ENCODE measurements around the gene SGSM1. TPM values are rescaled to one million over a fixed set of nuclear protein-coding genes. Genes with fewer than 3 reads are reported as not detected.
A peak's percentile ranks its signal among the peaks of the same experiment; 100 is the strongest.

The SGSM1 gene
- total and polyA plus RNA-seq, 10 of the 15 experiments (the other 5 are each of a cell fraction or from before 2014, with no cell fraction given): not detected

GRCh38 chr22:24926849-24927579 lies 121.0 kb downstream of the SGSM1 start:
- ChIA-PET CTCF (interaction anchor here (0.8 to 1.4 kb wide), 3 partner anchors 10 to 124 kb away, joined by 3 to 4 read pairs (median 3); no protein-coding TSS in a partner anchor), POLR2A (no interaction called here), SMC1A (ENCODE audit: uncharacterized antibody, unreplicated experiment) (interaction anchor here (1.0 kb wide), 1 partner anchor 127 kb away, joined by 3 read pairs; no protein-coding TSS in a partner anchor), RAD21 (ENCODE audit: unreplicated experiment) (no interaction called here)
- Histone ChIP-seq H3K27me3 (replicated peaks in 1 of 2; ENCODE audit: control insufficient read depth in 2 of 2, insufficient read depth in 2 of 2, low read length in 1 of 2) (peaks cover 1 to 5% of the 10 kb centered on the region in 2 experiments; a peak in 3 of 4 replicates), H3K4me1 (ENCODE audit: control insufficient read depth, insufficient read depth, low read length) (no peaks in the 10 kb centered on the region), H3K4me2 (ENCODE audit: control insufficient read depth, insufficient read depth) (no peak overlapping the region), H3K27ac (ENCODE audit: control insufficient read depth, insufficient read depth) (no peak overlapping the region), H3K36me3 (ENCODE audit: control insufficient read depth in 2 of 2, insufficient read depth in 2 of 2, low read length in 1 of 2) (no peaks in the 10 kb centered on the region), H3K79me2 (ENCODE audit: control insufficient read depth, insufficient read depth, low read length) (no peaks in the 10 kb centered on the region), H2AFZ (ENCODE audit: control insufficient read depth, low read depth, low read length) (no peak overlapping the region), H4K20me1 (ENCODE audit: control insufficient read depth, insufficient read depth) (no peaks in the 10 kb centered on the region), H3K9ac (ENCODE audit: control insufficient read depth, insufficient read depth, low read length) (no peak overlapping the region), H3K9me3 (replicated peaks; ENCODE audit: control insufficient read depth, insufficient read depth, low read length) (no peaks in the 10 kb centered on the region; the same call in 2 of the 3 replicates), H3K4me3 (no peak overlapping the region)
- no peak for FAIRE-seq
- TF ChIP-seq PAX5 (IDR thresholded peaks at IDR 0.05; ENCODE audit: borderline replicate concordance, low read depth, low read length): no peak
- no peak for TF ChIP-seq MTA3 (IDR thresholded peaks at IDR 0.05; ENCODE audit: borderline replicate concordance, low read length)
- TF ChIP-seq NFXL1 (IDR thresholded peaks at IDR 0.05; ENCODE audit: borderline replicate concordance): no peak
- TF ChIP-seq ZNF207 (IDR thresholded peaks at IDR 0.05; ENCODE audit: borderline replicate concordance): no peak
- TF ChIP-seq IRF4 (IDR thresholded peaks at IDR 0.05; ENCODE audit: low read depth, low read length): no peak
- TF ChIP-seq IRF3 (IDR thresholded peaks at IDR 0.05): no peak
- TF ChIP-seq JUNB (IDR thresholded peaks at IDR 0.05): peak; percentile 12; the same call in 1 of the 2 replicates
- no peak for ATAC-seq
- intact Hi-C loops (cut with micrococcal nuclease; ENCODE audit: unreplicated experiment) (no loop called here), in situ Hi-C loops (cut with MboI) (no loop called here)
- WGBS (ENCODE audit: insufficient coverage, insufficient replicate concordance, low lambda C conversion rate, missing lambda C conversion rate): 6% methylated on average over 1 of the region's 1 CpG
- no TSS peak for BruUV-seq (replicated peaks)
- no peak for DNase-seq (ENCODE audit: low read depth, low spot score)

Measured in GM12878 (cell line).